ENCODE data around the gene RPH3AL. TPM values are rescaled to one million over a fixed set of nuclear protein-coding genes. Genes with fewer than 3 reads are reported as not detected.

Gene RPH3AL
- total and polyA plus RNA-seq, 2 donors from 2014 or later, result 18.1 to 55.9 TPM

- peaks cover 0 to 7% (median 4%) of the 10 kb centered on the region in 3 donors for H3K4me1 ChIP-seq (ENCODE audit: control insufficient read depth in 2 of 3, insufficient read depth in 2 of 3, low read depth in 1 of 3, low read length in 3 of 3)
- no peak for TF ChIP-seq CTCF (IDR thresholded peaks at IDR 0.05; ENCODE audit: borderline replicate concordance, extremely low read depth, insufficient read depth)
- intact Hi-C loops (cut with DNase I), result no loop called here
Observed at GRCh38 chr17:263773-264172, 88.8 kb downstream of the RPH3AL start.

GRCh38 chr17:263271-263670, 89.3 kb downstream of the RPH3AL start:
- no peak overlapping the region for H3K27ac ChIP-seq (ENCODE audit: low read depth in 2 of 2, low read length in 2 of 2)
- intact Hi-C loops (cut with DNase I), result no loop called here
- H3K4me3 ChIP-seq (ENCODE audit: low read length in 3 of 3), result no peak overlapping the region
- peaks cover 0 to 7% (median 4%) of the 10 kb centered on the region in 3 donors for H3K4me1 ChIP-seq (ENCODE audit: control insufficient read depth in 2 of 3, insufficient read depth in 2 of 3, low read depth in 1 of 3, low read length in 3 of 3)
- DNase-seq (peak in 2 of 5 donors; percentile 9 to 31), FAIRE-seq (no peak)
- no peaks in the 10 kb centered on the region for H3K9me3 ChIP-seq (ENCODE audit: control insufficient read depth in 2 of 3, insufficient read depth in 1 of 3, low read length in 3 of 3)
- H3K27me3 ChIP-seq (ENCODE audit: control insufficient read depth, insufficient read depth, low read length), result no peaks in the 10 kb centered on the region
- no peak overlapping the region for H3K9ac ChIP-seq (ENCODE audit: low read length in 3 of 3)
- H3K36me3 ChIP-seq (ENCODE audit: control insufficient read depth in 2 of 3, insufficient read depth in 3 of 3, low read length in 3 of 3), result peaks cover 0 to 2% (median 0%) of the 10 kb centered on the region in 3 donors
- no peak for TF ChIP-seq CTCF (IDR thresholded peaks at IDR 0.05; ENCODE audit: borderline replicate concordance, extremely low read depth, insufficient read depth)

More at GRCh38 chr17:263773-264172, 88.8 kb downstream of the RPH3AL start:
- FAIRE-seq (no peak), DNase-seq (peak in 2 of 5 donors; percentile 17 to 29)
- H3K27ac ChIP-seq (ENCODE audit: low read depth in 2 of 2, low read length in 2 of 2), result no peak overlapping the region
- peaks cover 0 to 2% (median 0%) of the 10 kb centered on the region in 3 donors for H3K36me3 ChIP-seq (ENCODE audit: control insufficient read depth in 2 of 3, insufficient read depth in 3 of 3, low read length in 3 of 3)
- no peak overlapping the region for H3K9ac ChIP-seq (ENCODE audit: low read length in 3 of 3)
- H3K27me3 ChIP-seq (ENCODE audit: control insufficient read depth, insufficient read depth, low read length), result no peaks in the 10 kb centered on the region
- no peak overlapping the region for H3K4me3 ChIP-seq (ENCODE audit: low read length in 3 of 3)
- no peaks in the 10 kb centered on the region for H3K9me3 ChIP-seq (ENCODE audit: control insufficient read depth in 2 of 3, insufficient read depth in 1 of 3, low read length in 3 of 3)

GRCh38 chr17:261635-262034, 91.0 kb downstream of the RPH3AL start:
- H3K36me3 ChIP-seq (ENCODE audit: control insufficient read depth in 2 of 3, insufficient read depth in 3 of 3, low read length in 3 of 3), result peaks cover 0 to 2% (median 0%) of the 10 kb centered on the region in 3 donors
- H3K27ac ChIP-seq (ENCODE audit: low read depth in 2 of 2, low read length in 2 of 2), result no peak overlapping the region
- intact Hi-C loops (cut with DNase I), result no loop called here
- no peak for TF ChIP-seq CTCF (IDR thresholded peaks at IDR 0.05; ENCODE audit: borderline replicate concordance, extremely low read depth, insufficient read depth)
- DNase-seq (no peak), FAIRE-seq (no peak)
- H3K9ac ChIP-seq (ENCODE audit: low read length in 3 of 3), result no peak overlapping the region
- no peaks in the 10 kb centered on the region for H3K27me3 ChIP-seq (ENCODE audit: control insufficient read depth, insufficient read depth, low read length)
- no peaks in the 10 kb centered on the region for H3K9me3 ChIP-seq (ENCODE audit: control insufficient read depth in 2 of 3, insufficient read depth in 1 of 3, low read length in 3 of 3)
- H3K4me3 ChIP-seq (ENCODE audit: low read length in 3 of 3), result no peak overlapping the region
- peaks cover 0 to 4% (median under 1%) of the 10 kb centered on the region in 3 donors for H3K4me1 ChIP-seq (ENCODE audit: control insufficient read depth in 2 of 3, insufficient read depth in 2 of 3, low read depth in 1 of 3, low read length in 3 of 3)

GRCh38 chr17:260944-261343, 91.7 kb downstream of the RPH3AL start:
- Histone ChIP-seq H3K4me1 (ENCODE audit: control insufficient read depth in 2 of 3, insufficient read depth in 2 of 3, low read depth in 1 of 3, low read length in 3 of 3) (peaks cover 0 to 4% (median 0%) of the 10 kb centered on the region in 3 donors), H3K9ac (ENCODE audit: low read length in 3 of 3) (no peak overlapping the region), H3K27me3 (ENCODE audit: control insufficient read depth, insufficient read depth, low read length) (no peaks in the 10 kb centered on the region), H3K4me3 (ENCODE audit: low read length in 3 of 3) (no peak overlapping the region), H3K36me3 (ENCODE audit: control insufficient read depth in 2 of 3, insufficient read depth in 3 of 3, low read length in 3 of 3) (peaks cover 0 to 2% (median 0%) of the 10 kb centered on the region in 3 donors), H3K27ac (ENCODE audit: low read depth in 2 of 2, low read length in 2 of 2) (no peak overlapping the region), H3K9me3 (ENCODE audit: control insufficient read depth in 2 of 3, insufficient read depth in 1 of 3, low read length in 3 of 3) (no peaks in the 10 kb centered on the region)
- no peak for TF ChIP-seq CTCF (IDR thresholded peaks at IDR 0.05; ENCODE audit: borderline replicate concordance, extremely low read depth, insufficient read depth)
- FAIRE-seq (no peak), DNase-seq (peak in 1 of 5 donors; percentile 41)
- intact Hi-C loops (cut with DNase I), result no loop called here
